HepG2 (cell line): ENCODE data around the gene DCAF7. TPM values are rescaled to one million over a fixed set of nuclear protein-coding genes. Genes with fewer than 3 reads are reported as not detected.

Experiments used
- ATF2 ChIP-seq: sonication (generic); formaldehyde crosslinking; IDR thresholded peaks from 2 replicates; pipeline ENCODE4 v1.4.0; 2020; ENCODE audit warnings: missing genetic modification reagents
- ATF5 ChIP-seq: sonication (generic); formaldehyde crosslinking; IDR thresholded peaks from 2 replicates; pipeline ENCODE4 v1.4.0; 2020; ENCODE audit warnings: mild to moderate bottlenecking, low read depth, missing genetic modification reagents
- CREM ChIP-seq, 2 experiments: sonication (generic) in 1 of 2; formaldehyde crosslinking in 1 of 2; IDR thresholded peaks; 2 replicates each; pipeline versions ENCODE4 v1.4.0 to v1.6.1; 2016 to 2020; ENCODE audit warnings: antibody characterized with exemption in 1 of 2, mild to moderate bottlenecking in 1 of 2, missing genetic modification reagents in 1 of 2
- ESRRA ChIP-seq: sonication (generic); formaldehyde crosslinking; IDR thresholded peaks from 2 replicates; pipeline ENCODE4 v1.5.1; 2020; ENCODE audit warnings: mild to moderate bottlenecking, low read depth, missing genetic modification reagents
- FOXM1 ChIP-seq: sonication (generic); formaldehyde crosslinking; IDR thresholded peaks from 2 replicates; pipeline ENCODE4 v1.5.0; 2020; ENCODE audit warnings: missing genetic modification reagents
- HNF1A ChIP-seq, 2 experiments: sonication (generic) in 1 of 2; formaldehyde crosslinking in 1 of 2; IDR thresholded peaks; 2 replicates each; pipeline versions ENCODE4 v1.4.0 to v1.6.1; 2016 to 2020; ENCODE audit warnings: borderline replicate concordance in 1 of 2, low read depth in 1 of 2, mild to moderate bottlenecking in 1 of 2, missing genetic modification reagents in 1 of 2
- KMT2A ChIP-seq: sonication (generic); formaldehyde crosslinking; IDR thresholded peaks from 2 replicates; pipeline ENCODE4 v1.4.0; 2020; ENCODE audit warnings: missing genetic modification reagents
- KMT2B ChIP-seq: IDR thresholded peaks from 2 replicates; pipeline ENCODE4 v1.6.1; 2016; ENCODE audit warnings: missing genetic modification reagents, missing compliant biosample characterization
- NAIF1 ChIP-seq: sonication (generic); formaldehyde crosslinking; IDR thresholded peaks from 2 replicates; pipeline ENCODE4 v1.5.0; 2020; ENCODE audit warnings: mild to moderate bottlenecking, missing genetic modification reagents, borderline replicate concordance
- NFRKB ChIP-seq: fragments of 450-650 bp; IDR thresholded peaks from 2 replicates; pipeline ENCODE4 v1.6.1; 2017
- SKI ChIP-seq: fragments of 450-650 bp; IDR thresholded peaks from one replicate; pipeline ENCODE4 v1.6.1; 2018; ENCODE audit warnings: mild to moderate bottlenecking; ENCODE audit not compliant: partially characterized antibody
- ZFP62 ChIP-seq: sonication (generic); formaldehyde crosslinking; IDR thresholded peaks from 2 replicates; pipeline ENCODE4 v1.4.0; 2020; ENCODE audit warnings: missing genetic modification reagents
- ZNF205 ChIP-seq: IDR thresholded peaks from 2 replicates; pipeline ENCODE4 v1.6.1; 2018; ENCODE audit warnings: missing biosample characterization, missing genetic modification reagents
- ZNF296 ChIP-seq: sonication (generic); formaldehyde crosslinking; conservative IDR thresholded peaks from 2 replicates; pipeline ENCODE4 v1.5.0; 2020; ENCODE audit warnings: mild to moderate bottlenecking, missing genetic modification reagents
- ZNF350 ChIP-seq: sonication (generic); formaldehyde crosslinking; IDR thresholded peaks from 2 replicates; pipeline ENCODE4 v1.4.0; 2020; ENCODE audit warnings: mild to moderate bottlenecking, low read depth, missing genetic modification reagents, borderline replicate concordance
- ZNF431 ChIP-seq: sonication (generic); formaldehyde crosslinking; IDR thresholded peaks from 2 replicates; pipeline ENCODE4 v1.9.0; 2022; ENCODE audit warnings: missing genetic modification reagents, low read depth, mild to moderate bottlenecking, borderline replicate concordance
- ZNF484 ChIP-seq: sonication (generic); formaldehyde crosslinking; IDR thresholded peaks from 2 replicates; pipeline ENCODE4 v1.5.1; 2020; ENCODE audit warnings: mild to moderate bottlenecking, low read depth, missing genetic modification reagents, borderline replicate concordance
- ZNF564 ChIP-seq: sonication (generic); formaldehyde crosslinking; IDR thresholded peaks from 2 replicates; pipeline ENCODE4 v1.8.1; 2023; ENCODE audit warnings: mild to moderate bottlenecking, missing genetic modification reagents
- polyA plus RNA-seq, 8 experiments: library from polyadenylated mRNA; depleted of rRNA in 3 of 8; stranded (reverse) in 7 of 8; unstranded in 1 of 8; fragments of >200 nt; fragmentation: Illumina TruSeq in 4 of 8; extraction: Trizol in 4 of 8; gene quantifications; 2 replicates each; pipeline versions ENCODE4 v1.2.1 to v1.2.3, GENCODE V29; 2011 to 2016; ENCODE audit warnings: low read depth in 4 of 8, missing spikeins in 1 of 8, mixed read lengths in 1 of 8; ENCODE audit not compliant: insufficient read depth in 1 of 8
- total RNA-seq, 5 experiments: library from RNA; depleted of rRNA; stranded (reverse); fragments of >200 nt; fragmentation: Illumina TruSeq; extraction: Trizol; gene quantifications; 2 replicates each; pipeline ENCODE4 v1.2.3, GENCODE V29; 2016; ENCODE audit warnings: low read depth in 1 of 5
- TF ChIP-seq, protein P1 (sequence below): sonication (generic); formaldehyde crosslinking; IDR thresholded peaks from 2 replicates; pipeline ENCODE4 v1.5.0; 2020; ENCODE audit warnings: missing genetic modification reagents
- TF ChIP-seq, protein P2 (sequence below): sonication (generic); formaldehyde crosslinking; IDR thresholded peaks from 2 replicates; pipeline ENCODE4 v1.8.1; 2023; ENCODE audit warnings: missing genetic modification reagents, inconsistent platforms, borderline replicate concordance

The DCAF7 gene
- total and polyA plus RNA-seq, 2 of the 13 experiments (the other 11 are each of a cell fraction or from before 2014, with no cell fraction given), result 55.2 to 73.4 TPM

DNA sequence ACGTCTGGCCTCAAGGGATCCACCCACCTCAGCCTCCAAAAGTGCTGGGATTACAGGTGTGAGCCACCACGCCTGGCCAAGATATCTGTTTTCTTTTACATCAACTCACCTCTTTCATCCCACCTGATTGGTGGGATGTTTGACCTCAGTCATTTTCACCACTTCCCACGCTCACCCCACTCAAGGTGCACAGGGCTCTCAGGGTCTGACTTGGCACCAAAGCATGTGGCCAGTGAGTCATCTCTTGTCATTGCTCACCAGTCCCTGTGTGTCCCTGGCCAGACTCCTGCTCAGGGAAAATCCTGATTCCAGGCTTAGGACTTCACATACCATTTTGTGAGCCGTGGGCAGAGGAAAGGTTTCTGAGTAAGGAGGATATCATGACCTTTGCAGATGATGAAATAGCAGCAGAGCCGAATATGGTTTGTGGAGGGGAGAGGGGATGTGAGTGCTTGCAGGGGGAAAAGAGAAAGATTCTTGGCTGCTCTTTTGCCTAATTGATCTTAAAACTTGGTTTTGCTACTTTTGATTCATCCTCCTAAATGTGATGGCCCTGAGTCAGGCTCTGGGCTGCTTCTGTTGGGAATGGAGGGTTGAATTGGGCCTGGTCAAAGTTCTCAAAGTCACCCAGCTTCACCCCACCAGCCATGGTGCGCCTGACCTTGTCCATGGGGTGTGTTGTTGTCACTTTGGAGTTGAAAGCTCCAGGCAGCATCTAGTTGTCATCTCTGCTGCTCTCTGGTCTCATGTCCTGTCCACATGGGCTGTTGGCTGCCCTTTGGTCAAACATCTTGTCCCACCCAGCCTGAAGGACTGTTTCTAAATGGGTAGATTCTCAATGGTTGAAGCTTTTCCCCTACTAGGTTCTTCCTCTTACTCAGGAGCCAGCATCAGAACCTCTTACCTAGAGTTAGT is 33.1 kb upstream of the DCAF7 start (continued):
- TF ChIP-seq ZNF484 (CRISPR knock-in tag) (no peak), ESRRA (CRISPR knock-in tag) (peak; percentile 94), ZNF205 (CRISPR knock-in tag) (no peak), ATF2 (CRISPR knock-in tag) (0 out of 2 replicates have a peak, but pooled peaks have one; percentile 40), ZNF564 (CRISPR knock-in tag) (no peak), NFRKB (no peak), HNF1A (IDR thresholded peaks at IDR 0.05; ENCODE audit: low read depth) (peak; percentile 47; the same call in 1 of the 2 replicates), HNF1A (CRISPR knock-in tag; IDR thresholded peaks at IDR 0.05; ENCODE audit: borderline replicate concordance) (no peak; the same call in 1 of the 2 replicates), FOXM1 (CRISPR knock-in tag) (no peak), ZNF350 (CRISPR knock-in tag) (no peak; the same call in 1 of the 2 replicates), KMT2A (CRISPR knock-in tag) (no peak), CREM (IDR thresholded peaks at IDR 0.05) (no peak), CREM (CRISPR knock-in tag; IDR thresholded peaks at IDR 0.05) (no peak), KMT2B (no peak), ZFP62 (no peak), ZNF296 (CRISPR knock-in tag) (no peak), ZNF431 (CRISPR knock-in tag) (peak; percentile 92), SKI (no peak), NAIF1 (no peak), ATF5 (CRISPR knock-in tag) (no peak)
- TF ChIP-seq, protein P1, sequence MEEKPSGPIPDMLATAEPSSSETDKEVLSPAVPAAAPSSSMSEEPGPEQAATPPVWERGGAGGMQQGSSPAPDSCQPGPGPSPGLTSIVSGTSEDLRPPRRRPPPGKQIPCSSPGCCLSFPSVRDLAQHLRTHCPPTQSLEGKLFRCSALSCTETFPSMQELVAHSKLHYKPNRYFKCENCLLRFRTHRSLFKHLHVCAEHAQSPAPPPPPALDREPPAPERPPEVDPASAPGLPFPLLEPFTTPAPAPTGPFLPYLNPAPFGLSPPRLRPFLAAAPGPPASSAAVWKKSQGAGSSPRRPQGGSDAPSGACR (CRISPR knock-in tag), result 0 out of 2 replicates have a peak, but pooled peaks have one; percentile 41
- TF ChIP-seq, protein P2, sequence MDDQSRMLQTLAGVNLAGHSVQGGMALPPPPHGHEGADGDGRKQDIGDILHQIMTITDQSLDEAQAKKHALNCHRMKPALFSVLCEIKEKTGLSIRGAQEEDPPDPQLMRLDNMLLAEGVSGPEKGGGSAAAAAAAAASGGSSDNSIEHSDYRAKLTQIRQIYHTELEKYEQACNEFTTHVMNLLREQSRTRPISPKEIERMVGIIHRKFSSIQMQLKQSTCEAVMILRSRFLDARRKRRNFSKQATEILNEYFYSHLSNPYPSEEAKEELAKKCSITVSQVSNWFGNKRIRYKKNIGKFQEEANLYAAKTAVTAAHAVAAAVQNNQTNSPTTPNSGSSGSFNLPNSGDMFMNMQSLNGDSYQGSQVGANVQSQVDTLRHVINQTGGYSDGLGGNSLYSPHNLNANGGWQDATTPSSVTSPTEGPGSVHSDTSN (CRISPR knock-in tag), result no peak
